Esophagus squamous epithelium (tissue), 4 donors: ENCODE measurements around the gene DLGAP1.

Experiments
- POLR2A ChIP-seq, 4 donors: fragments of 450-650 bp; IDR thresholded peaks; one replicate each; pipeline ENCODE4 v1.6.1; 2017; ENCODE audit warnings: antibody characterized with exemption in 4 of 4, mild to moderate bottlenecking in 4 of 4, moderate library complexity in 3 of 4
- TF ChIP-seq, protein P1 (sequence below), 6 experiments: fragments of 450-650 bp in 4 of 6; fragments of 200-600 bp in 2 of 6; sonication (generic) in 2 of 6; IDR thresholded peaks; one replicate each; pipeline ENCODE4 v1.5.1; 2016 to 2019; ENCODE audit warnings: antibody characterized with exemption in 6 of 6, mild to moderate bottlenecking in 4 of 6, moderate library complexity in 4 of 6

DNA sequence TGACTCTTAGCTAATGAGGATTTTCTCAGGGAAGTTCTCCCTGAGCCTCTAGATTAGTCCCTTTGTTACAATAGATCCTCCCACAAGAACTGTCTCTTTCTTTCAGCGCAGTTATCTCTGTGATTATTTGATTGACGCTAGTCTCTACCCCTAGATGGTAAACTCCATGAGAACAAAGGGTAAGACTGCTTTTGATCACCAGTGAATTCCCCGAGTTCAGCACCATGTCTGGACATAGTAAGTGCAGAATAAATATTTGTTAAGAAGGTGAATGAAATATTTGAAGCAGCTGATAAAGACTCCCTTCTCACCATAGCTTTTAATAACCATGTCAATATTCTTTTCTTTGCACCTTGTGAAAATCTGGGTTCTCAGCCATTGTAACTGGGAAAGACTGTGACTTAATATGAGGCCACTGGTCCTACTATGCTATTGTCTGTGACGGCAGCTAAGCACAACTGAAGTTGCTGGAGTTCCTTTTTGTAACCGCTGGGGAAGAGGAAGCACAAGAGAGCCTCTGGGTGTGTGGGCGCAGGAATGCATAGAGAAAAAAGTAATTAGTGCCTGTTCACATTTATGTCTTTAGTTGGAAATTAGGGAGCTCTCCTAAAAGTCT, 790.4 kb downstream of the DLGAP1 start:
- TF ChIP-seq, protein P1, sequence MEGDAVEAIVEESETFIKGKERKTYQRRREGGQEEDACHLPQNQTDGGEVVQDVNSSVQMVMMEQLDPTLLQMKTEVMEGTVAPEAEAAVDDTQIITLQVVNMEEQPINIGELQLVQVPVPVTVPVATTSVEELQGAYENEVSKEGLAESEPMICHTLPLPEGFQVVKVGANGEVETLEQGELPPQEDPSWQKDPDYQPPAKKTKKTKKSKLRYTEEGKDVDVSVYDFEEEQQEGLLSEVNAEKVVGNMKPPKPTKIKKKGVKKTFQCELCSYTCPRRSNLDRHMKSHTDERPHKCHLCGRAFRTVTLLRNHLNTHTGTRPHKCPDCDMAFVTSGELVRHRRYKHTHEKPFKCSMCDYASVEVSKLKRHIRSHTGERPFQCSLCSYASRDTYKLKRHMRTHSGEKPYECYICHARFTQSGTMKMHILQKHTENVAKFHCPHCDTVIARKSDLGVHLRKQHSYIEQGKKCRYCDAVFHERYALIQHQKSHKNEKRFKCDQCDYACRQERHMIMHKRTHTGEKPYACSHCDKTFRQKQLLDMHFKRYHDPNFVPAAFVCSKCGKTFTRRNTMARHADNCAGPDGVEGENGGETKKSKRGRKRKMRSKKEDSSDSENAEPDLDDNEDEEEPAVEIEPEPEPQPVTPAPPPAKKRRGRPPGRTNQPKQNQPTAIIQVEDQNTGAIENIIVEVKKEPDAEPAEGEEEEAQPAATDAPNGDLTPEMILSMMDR (IDR thresholded peaks at IDR 0.05) = peak in 3 of 6 experiments; percentile 4 to 36 (median 19)
- no peak for TF ChIP-seq POLR2A (IDR thresholded peaks at IDR 0.05)
